ENCODE data around the gene PLPP7.
"Not testable (repeated sequence)": the region's sequence is repeated elsewhere in the genome, so short reads cannot be mapped to it uniquely, and the experiment has no call there.

Gene PLPP7

GRCh38 chr9:131289301-131290035, at the start of gene PLPP7:
Gene PLPP7 (plus strand): TSS chr9:131289723. CDS start chr9:131289998, 275 bp downstream.
- DNase-seq: no peak

- no peak for DNase-seq
These were observed 49.2 kb upstream of the PLPP7 start for GRCh38 chr9:131240047-131240921.

- not testable (repeated sequence) for DNase-seq
These were observed 45.2 kb upstream of the PLPP7 start for GRCh38 chr9:131244331-131244730.

DNA sequence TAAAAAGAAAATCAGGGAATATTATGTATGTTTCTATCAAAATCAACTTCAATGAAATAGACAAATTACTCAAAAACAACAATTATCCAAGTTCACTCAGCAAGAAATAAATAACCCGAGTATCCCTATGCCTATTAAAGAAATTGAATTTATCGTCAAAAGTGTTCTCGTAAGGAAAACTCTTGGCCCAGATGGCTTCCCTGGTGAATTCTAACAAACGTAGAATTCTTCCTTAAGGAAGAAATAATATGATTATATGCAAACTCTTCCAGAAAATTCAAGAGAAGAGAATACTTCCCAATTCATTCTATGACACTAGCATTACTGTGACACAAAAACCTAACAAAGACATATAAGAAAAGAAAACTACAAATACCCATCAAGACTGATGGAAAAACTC, 42.9 kb upstream of the PLPP7 start:
- DNase-seq: no peak

DNA sequence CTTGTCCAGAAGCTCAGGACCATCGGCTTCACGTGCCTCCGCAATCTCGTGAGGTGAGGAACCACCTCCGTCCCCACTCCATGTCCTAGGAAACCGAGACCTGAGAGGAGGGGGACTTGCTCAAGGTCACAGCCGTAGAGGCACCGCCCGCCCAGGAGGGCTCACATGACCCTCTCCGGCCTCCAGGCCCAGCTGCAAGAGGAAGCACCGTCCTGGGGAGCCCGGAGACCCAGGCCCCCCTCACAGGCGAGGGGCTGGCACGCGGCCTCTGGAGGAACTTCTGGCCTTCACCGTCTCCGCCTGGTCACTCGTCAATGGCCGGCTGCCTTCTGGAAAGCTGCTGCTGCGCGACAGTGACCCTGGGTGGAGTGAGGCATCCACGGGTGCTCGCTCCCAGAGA, 37.4 kb upstream of the PLPP7 start:
- DNase-seq: no peak

- DNase-seq: no peak
These were observed 35.5 kb upstream of the PLPP7 start for GRCh38 chr9:131253891-131254491.

- no peak for DNase-seq
These were observed 34.9 kb upstream of the PLPP7 start for GRCh38 chr9:131254626-131255025.

DNA sequence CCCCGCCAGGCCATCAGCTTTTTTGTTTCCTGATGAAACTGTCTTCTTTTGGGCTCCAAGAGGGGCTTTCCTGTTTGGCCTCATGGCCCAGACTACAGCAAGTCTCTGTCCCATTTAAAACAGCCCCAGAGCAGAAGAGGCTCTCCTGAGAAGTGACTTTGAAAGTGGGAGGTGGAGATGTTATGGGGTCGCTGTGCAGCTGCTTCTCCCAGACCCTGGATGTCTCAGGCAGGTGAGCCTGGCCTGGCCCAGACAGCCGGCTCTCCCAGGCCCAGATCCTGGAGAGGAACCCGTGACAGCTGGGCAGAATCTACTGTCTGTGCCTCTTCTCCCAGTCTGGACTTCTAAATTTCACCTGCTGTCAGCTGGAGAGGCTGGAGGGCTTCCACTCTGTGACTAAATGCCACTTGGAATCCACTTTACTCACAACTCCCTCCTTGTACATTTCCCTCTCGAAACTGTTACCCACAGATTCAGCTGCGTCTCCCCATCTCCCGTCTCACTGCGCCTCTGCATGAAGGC, 33.8 kb upstream of the PLPP7 start:
- DNase-seq: no peak

DNA sequence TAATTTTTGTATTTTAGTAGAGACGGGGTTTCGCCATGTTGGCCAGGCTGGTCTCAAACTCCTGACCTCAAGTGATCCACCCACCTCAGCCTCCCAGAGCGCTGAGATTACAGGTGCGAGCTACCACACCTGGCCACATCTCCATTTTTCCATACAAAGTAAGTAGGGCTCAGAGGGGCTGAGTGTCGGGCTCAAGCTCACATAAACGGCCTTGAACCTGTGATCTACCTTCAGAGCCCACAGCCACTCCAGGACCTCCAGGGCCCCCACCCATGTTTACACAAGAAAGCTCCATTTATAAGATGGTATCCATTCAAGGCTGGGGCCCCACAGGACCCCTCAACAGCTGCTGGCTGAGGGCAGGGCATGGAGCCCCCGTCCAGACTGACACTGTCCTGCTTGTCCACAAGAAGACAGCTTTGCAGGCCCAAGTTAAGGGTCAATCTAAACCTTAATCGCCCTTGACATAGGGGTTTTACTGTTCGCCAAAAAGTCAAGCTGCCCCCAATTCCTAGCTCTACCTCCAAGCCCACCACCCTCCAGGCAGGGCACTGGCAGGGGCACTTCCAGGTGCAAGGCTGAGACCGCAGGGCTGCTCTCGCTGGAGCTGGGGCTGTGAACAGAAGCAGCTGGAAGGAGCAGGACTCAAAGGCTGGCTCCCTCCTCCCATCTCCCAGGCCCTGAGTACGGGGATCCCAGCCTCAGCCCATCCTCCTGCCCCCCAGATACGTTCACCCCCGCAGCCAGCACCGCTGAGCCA, 32.1 kb upstream of the PLPP7 start:
- no peak for DNase-seq

DNA sequence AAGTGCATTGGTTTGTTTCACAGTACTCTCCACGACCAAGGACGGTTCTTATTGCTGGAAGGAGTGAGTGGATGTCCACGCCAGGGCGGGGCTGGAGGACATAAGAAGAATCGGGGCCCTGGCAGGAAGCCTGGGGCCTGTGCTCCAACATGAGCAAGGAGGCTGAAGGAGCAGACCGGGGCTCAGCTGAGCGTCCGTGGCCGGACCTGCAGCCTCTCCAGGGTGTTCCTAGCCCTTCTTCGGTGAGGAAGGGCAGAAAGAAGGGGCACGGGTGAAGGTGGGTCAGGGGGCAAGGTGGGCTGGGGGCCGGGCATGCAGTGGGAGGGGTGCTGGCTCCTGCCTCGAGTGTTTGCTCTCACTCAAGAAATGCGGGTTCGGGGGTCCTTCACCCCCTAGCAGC, 31.3 kb upstream of the PLPP7 start:
- no peak for DNase-seq

DNA sequence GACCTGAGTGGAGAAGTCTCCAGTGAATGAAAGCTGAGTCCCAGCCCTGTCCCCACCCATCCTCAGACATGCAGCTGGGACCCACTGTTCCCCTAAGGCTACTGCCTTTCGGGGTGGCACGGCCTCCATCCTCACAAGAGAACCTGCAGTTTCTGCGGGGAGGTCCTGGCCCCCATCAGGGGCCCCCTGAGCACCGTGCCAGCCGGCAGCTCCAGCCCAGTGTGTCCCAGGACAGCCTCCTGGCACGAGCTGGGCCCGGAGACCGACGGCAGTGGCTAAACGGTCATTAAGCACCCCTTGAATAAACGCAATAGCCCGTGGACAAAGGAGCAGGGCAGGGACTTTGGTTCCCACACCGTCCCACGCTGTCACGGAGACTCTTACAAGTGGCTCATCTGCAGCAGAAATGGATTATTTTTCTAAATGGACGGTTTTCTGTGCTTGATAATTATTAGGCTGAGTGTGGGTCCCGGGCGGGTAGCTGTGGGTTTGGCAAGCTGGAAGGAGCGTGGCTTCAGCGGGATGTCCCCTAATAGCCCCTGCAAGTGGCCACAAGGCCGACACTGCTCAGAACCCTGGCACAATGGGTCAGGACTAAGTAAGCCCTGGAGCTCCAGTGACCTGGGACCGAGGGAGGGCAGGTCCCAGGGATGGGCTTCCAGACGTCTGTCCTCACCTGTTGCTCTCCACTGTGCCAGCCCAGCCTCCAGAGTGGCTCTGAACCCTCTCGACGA, 30.7 kb upstream of the PLPP7 start:
- no peak for DNase-seq

DNA sequence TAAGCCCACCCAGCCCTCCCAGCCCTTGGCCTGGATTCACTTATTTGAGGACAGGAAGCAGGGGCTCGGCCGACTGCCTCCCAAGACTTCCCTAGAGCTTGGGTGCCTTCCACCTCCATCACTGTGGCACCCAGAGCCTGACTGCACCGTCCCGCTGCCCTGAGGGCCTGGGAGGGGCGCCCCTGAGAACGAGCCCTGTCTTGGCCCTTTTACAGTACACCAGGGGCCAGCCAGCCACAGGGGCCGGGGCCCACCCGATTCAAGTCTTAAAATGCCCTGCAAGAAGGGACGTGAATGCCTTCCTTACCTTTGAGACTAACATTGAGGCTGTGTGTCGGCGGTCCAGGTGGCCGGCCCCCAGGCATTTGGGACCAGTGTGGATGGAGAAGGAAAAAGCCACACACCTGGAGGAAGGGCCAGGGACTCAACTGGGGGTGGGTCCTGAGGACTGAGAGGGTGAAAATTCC, 30.1 kb upstream of the PLPP7 start:
- DNase-seq: no peak

- no peak for DNase-seq
These were observed 29.5 kb upstream of the PLPP7 start for GRCh38 chr9:131259916-131260597.

DNA sequence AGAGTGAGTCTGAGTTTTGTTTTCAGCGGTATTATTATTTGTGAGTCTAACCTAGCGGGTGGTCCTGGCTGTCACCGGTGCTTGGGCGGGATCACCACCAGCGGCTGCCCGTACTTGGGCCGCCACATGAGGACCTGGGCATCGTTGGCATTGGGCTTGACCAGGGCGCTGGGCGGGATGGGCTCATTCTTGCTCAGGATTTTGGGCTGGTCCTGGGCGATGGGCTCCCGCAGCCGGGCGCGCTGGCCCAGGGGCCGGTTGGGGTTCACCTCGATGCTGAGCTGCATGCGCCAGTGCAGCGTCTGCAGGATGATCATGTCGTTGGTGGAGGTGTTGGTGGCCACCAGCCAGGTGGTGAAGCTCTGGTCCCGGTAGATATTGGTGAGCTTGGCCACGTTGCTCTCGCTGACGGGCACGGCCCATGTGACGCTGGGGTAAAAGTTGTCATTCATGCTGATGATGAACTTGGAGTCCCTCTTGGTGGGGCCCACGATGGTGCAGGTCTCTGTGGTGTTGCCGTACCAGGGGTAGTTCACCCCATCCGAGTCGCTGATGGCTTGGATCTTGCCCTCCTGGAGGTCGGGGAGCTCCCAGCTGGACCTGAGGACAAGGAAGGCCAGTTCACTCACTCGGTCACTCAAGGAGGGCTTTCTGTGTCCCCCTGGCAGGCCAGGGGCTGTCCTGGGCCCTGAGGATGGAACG, 28.6 kb upstream of the PLPP7 start:
- no peak for DNase-seq

GRCh38 chr9:131262327-131263032, 27.0 kb upstream of the PLPP7 start:
- DNase-seq: no peak

GRCh38 chr9:131263033-131263343, 26.5 kb upstream of the PLPP7 start:
- DNase-seq: not testable (repeated sequence)

- no peak for DNase-seq
These were observed 25.8 kb upstream of the PLPP7 start for GRCh38 chr9:131263701-131264100.

GRCh38 chr9:131264231-131264630, 25.3 kb upstream of the PLPP7 start:
- no peak for DNase-seq

DNA sequence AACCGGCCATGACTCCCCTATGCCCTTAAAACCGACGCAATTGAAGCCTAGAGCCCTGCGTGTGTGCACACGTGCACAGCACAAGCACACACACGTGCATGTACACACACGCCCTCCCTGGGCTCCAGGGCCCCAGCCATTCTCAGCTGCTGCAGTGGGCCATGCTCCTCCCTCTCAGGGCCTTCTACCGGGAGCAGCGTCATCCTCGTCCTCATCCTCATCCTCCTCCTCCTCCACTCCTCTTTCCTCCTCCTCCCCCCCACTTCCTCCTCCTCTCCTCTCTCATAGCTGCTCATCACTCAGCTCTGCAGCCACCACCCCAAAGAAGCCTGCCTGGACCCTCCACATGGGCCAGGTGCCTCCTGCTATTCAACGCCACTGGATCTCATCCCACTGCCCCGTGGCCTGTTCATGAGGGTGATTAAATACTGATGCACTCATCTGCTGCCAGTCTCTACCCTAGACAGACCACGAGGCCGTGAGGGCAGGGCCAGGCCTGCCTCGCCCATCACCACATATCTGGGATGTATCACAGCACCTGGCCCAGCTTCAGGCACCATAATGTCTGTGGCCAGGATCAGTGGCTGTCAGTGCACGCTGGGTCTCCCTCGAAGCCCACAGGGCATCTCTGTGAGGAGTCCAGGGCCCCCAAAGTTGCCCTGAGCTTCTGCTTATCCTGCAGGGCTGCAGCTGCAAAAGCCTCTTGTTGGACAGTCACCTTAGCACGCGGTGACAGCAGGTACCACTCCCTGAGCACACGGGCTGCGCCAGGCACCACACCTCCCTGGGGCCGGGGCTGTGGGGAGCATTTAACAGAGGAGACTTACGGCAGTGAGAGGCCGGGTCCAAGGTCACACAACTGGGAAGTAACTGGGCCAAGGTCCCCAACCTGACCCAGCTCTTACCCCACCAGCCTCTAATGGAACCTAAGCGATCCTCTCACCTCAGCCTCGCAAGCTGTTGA, 23.0 kb upstream of the PLPP7 start:
- DNase-seq: no peak

Measured in activated gamma-delta T cell treated with Interleukin-2 at 50 U/mL for 16 hours (primary cell).